GM19468 (cell line): ENCODE data around the gene PLEKHO2.

Source experiments
- ATAC-seq: cut with Tn5 transposase; IDR thresholded peaks from one replicate; pipeline ENCODE4 v1.9.1; 2021; ENCODE audit warnings: mild to moderate bottlenecking, moderate library complexity, moderate number of reproducible peaks; ENCODE audit not compliant: unreplicated experiment; ENCODE audit errors: extremely low read depth

PLEKHO2 gene

DNA sequence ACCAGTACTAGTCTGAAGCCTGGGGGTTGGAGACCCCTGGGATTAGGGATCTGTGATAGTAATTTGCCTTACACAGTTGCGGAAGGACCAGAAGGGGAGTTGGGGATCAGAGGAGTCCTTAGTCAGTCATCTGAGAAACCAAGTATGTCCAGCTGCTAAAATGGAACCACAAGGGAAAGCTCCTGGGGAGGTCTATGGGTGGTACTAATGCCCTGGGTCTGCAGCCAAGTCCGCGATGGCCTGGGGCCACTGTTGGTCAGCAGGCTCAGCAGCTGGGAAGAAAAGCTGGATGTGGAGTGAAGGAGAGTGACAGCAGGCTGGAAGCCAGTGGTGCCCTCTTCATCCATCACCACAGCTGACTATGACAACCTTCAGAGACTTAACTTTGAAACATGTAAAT lies 67.8 kb downstream of the PLEKHO2 start:
- ATAC-seq: no peak

DNA sequence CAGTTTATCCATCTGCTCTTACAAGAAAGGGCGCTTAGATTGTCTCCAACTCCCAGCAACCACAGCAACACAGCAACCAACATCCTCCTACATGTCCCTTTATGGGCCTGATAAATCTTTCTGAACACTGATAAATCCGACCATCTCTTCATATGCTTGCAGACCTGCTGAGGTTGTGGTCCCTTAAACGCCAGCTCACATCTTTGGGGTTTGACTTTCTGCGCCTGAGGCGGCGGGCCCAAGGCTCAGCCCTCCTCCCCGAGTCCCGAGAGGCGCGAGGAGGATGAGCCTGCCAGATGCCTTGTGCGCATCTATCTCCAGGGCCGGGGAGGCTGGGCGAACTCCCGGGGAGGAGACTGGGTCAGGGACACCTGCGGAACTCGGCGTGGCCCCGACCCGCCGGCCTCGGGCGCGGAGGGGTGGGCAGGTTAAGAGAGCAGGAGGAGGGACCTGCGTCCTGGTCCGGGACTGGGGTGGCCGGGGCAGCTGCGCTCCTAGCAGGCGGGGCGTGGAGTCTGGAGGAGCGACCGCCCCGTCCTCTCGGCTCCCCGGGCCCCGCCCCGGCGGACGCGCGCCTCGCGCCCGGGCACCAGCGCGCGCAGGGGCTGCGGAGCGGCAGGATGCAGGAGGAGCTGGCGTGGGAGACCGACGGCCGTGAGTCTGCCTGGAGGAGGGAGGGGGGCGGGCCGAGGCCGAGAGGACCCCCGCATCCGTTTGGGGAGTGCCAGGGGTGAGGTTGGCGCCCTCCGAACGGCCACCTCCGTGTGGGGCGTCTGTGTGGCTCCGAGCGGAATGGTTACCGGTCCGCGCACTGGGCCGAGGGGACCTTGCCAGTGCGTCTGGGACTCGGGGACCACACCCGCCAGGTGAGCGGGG lies 69.8 kb downstream of the PLEKHO2 start, which contains the start of gene ANKDD1A:
Gene ANKDD1A (plus strand): TSS at position 592 of the 876 bp plus-strand sequence. CDS start 29 bp downstream, at position 621.
- ATAC-seq: no peak

DNA sequence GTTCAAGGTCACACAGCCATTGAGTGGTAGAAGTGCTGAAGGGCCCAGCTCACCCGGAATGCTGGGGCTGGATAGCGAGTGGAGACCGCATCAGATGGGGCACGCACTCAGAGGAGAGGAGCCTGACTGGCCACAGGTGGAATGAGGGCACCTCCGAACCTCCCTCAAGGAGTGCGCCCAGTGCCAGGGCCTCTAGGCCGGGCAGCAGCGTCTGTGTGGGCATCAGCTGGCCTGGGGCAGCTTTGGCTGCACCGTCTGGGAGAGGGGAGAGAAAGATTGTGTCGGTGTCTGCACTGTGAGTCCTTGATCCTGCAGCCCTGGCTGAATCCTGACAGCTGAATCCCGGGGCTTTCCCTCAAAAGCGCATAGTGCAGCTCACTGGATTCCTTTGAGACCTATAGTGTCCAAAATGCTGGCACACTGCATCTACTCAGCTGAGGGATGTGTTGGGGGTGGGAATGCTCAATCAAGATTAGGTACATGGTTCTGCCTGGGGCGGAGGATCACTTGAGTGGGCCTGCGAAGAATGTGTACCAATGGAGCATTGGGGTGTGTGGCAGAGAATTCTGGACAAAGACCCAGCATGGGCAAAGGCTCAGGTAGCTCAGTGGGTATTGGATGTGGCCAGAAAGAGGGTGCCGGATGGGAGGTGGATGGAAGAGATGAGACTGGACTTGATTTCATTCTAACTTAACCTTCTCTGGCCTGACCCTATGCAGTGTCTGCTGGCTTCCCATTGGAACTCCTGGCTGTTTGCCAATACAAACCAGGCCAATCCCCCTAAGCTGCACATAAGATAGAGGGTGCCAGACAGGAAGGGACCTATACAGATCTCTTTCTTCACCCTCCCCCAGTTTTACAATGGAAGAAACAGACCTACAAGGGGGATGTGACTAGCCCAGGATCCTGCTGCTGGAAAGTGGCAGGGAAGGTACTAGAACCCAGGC lies 70.9 kb downstream of the PLEKHO2 start:
- no peak for ATAC-seq

DNA sequence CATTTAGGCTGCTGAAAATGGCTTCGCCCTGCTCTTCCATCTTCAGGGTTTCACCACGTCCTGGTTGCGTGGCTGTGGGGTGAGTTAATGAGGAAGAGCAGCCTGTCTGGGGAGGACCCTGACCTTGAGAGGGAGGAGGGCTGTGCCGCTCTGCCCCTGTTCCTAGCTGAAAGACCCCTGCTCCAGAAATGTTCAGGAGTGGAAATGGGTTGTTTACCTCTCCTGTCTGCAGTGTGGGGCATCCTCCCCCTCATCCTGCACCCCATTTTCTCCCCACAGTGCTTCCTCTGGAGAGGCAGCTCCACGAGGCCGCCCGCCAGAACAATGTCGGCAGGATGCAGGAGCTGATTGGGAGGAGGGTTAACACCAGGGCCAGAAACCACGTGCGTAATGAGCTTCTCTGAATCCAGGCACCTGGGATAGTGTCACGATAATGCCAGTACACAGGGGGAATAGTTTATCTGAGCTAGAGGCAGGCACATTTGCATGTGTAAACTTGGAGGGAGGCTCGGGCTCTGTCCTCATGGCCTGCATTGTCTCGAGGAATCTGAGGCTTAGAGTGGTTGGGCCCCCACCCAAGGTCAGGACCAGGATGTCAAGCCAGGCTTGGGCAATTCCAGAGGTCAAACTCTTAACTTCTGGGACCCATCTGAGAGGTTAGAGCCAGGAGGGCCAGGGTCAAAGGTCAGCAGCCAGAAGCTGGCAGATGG lies 74.0 kb downstream of the PLEKHO2 start:
- no peak for ATAC-seq

DNA sequence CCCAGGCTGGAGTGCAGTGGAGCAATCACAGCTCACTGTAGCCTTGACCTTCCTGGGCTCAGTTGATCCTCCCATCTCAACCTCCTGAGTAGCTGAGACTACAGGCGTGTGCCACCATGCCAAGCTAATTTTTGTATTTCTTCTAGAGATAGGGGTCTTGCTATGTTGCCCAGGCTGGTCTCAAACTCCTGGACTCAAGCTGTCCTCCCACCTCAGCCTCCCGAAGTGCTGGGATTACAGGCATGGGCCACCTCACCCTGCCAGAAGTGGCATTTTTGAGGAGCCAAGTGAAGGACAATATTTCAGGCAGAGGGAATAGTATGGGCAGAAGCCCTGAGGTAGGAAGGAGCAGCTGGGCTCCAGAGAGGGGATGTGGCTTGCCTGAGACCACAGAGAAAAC lies 74.7 kb downstream of the PLEKHO2 start:
- ATAC-seq: no peak

DNA sequence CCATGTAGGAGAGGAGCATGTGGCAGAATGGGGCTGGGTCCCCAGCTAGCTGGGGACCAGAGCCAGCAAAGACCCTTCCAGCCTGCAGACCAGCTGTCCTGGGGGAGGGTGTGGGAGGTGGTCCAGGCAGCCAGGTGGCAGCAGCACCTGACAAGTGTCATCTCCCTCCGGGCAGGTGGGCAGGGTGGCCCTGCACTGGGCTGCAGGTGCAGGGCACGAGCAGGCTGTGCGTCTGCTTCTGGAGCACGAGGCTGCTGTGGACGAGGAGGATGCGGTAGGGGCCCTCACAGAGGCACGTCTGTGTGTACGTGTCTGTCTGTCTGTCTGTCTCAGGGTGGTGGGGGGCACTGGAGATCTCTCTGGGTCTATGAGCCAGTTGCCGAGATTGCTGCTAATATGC lies 75.5 kb downstream of the PLEKHO2 start:
- ATAC-seq: no peak
